CD4-positive, alpha-beta T cell treated with Interferon alpha-2 for 1 hour (primary cell): Measurements from ENCODE around the gene PALM2AKAP2.

Source experiments
- DNase-seq, 2 donors: peaks; one replicate each; pipeline ENCODE4 v3.0.0-alpha.2; 2020 to 2022

The PALM2AKAP2 gene

DNA sequence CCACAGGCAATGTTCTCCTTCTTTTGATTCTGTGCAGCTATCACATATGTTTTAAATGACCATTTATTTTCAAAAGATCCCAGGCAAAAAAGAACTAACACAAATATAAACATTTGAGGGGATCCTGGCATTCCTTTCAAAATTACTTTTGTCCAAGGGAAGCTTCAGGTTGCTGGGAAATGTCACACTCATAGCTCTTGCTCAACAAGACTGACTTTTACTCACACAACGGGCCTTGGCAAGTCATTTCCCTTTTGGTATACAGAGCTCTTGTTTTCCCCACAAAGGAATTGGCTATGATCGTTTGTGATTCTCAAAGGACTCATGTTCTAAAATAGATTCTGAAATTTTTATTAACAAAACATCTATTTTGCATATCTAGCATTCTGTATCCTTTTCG lies 4.5 kb upstream of the PALM2AKAP2 start:
- no peak for DNase-seq

DNA sequence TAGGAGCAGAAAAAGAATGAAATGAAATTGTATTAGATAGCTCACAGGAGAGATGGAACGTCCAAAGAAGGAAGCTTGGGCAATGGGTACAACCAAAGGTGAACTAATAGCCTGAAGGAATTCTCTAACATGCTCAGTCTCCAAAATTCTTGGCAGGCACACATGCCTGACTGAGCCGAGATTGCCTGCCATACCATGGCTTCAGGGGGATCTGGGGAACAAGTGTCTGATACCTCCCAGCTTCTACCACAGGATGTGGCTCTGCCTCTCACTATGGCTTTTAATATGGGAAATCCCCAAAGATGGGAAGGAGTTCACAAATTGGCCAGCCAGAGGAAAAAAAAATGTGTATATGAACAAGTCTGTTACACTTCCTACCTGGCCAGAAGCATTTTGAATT lies 3.6 kb upstream of the PALM2AKAP2 start:
- no peak for DNase-seq

DNA sequence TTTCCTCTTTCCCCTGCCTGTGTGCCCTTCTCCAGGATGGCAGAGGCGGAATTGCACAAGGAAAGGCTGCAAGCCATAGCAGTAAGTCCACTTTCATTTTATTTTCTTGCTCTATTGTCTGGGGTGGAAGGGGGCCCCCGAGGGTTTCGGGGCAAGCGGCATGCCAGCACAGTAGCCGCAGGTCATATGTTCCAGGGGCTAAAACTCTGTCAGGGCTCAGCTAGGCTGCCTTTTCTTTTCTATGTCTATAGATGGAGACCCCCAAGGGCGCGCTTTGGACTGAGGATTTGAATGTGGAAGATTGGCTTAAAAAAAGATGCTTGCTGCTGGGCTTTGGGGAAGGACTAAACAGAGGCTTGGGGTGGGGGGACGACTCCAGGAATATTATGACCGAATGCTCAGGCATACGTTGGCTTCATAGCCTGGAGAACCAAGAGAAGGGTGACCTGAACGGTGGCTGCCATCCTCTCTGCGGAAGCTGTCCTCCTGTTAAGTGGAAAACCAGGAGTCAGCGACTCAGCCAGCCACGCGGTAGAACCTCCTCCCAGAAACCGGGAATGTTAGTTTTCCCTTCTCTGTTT lies 545 bp downstream of the PALM2AKAP2 start:
- DNase-seq: no peak

DNA sequence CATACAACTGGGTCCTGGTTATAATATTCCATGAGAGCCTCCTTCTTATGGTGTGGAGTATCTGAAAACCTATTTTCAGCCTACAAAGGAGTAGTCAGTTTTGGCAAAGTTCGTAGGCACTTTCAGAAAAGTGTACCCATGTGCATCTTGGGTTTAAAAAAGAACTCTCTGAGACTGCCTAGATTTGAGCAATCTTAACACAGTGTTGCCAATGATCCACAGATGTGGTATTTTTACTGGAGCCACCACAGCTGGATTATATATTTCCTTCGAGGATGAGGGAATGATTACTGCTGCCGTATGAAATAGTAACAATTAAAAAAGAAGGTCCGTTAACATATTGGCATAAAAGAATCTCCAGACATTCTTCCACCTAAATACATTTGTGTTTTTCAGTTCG lies 1.1 kb downstream of the PALM2AKAP2 start:
- DNase-seq: no peak

DNA sequence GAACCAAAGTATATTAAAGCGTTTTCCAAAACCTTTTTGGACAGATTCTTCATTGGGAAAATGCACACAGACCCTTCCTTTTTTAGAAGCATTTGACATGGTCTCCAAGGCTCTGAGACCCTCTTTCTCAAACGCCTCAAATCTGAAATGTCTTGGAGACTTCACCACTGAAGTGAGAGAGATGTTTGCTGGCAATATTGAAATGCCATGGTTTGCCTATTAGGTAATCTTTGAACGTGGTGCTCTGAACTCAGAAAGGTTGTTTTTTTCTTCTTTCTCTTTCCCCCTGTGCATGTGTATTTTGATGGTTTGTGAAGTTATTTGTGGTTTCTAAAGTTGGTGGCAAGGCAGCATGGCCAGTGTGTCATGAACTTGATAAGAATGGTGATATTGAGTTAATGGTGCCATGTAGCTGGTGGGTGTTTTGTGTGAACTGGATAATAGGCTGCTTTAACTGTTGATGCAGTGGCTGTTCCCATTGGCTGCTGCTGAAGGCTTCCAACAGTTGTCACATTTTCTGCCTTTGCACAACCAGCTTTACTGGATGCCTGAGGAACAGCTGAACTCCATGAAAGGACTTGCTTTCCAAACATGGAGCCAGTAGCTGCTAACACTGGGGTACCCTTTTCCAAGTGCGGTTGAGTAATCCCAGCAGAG lies 1.7 kb downstream of the PALM2AKAP2 start:
- DNase-seq: no peak

DNA sequence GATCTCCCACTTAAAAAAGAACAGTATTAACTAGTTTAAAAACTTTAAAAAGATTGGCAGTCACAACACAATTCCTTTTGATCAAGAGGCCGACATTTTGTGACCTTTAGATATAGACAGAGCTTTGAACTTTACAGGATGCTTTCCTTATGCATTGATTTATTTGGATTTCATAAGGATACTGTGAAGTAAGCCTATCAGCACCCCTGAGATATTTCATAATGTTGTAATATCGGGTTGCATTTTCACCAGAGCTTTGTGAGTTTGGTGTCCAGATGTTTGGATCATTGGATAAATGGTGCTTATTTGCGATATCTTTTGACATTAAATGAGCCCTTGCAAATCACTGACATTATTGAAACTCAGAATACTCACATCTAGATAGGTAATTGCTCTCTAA lies 7.7 kb downstream of the PALM2AKAP2 start:
- no peak for DNase-seq

DNA sequence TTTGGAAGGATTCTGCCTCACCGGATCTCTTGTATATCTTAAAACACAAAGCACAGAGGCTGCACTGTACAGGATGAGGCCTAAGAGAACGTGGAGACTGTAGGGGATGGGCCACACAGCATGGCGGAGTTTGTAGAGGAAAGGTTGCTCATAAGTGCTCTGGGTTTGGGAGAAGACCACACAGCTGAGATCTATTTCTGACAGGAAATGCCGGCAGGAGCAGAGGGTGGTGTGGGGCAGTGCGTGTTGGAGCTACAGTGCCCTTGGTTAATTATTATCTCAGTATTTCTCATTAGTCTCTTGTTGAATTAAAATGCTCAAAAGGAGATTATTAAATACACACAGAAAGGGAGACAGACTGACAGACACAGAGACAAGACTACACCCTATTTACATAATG lies 9.6 kb downstream of the PALM2AKAP2 start:
- no peak for DNase-seq

DNA sequence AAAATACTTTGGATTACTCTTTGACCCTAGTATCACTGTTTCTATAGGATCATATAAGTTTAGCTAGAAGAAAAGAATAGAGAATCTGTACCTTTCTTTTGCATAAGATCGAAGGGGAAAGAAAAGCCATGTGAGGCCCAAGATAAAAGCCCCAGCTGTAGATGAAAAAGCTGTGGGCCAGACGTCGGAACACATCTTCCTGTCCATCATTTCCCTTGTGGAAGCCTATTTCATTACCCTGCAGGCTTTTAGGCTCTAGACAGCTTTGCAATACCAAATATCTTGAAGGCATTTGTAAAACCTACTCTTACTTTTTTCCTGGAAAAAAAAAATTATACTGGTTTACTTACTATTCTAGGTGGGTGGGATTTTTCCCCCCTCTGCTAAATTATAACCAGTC lies 10.0 kb downstream of the PALM2AKAP2 start:
- no peak for DNase-seq

DNA sequence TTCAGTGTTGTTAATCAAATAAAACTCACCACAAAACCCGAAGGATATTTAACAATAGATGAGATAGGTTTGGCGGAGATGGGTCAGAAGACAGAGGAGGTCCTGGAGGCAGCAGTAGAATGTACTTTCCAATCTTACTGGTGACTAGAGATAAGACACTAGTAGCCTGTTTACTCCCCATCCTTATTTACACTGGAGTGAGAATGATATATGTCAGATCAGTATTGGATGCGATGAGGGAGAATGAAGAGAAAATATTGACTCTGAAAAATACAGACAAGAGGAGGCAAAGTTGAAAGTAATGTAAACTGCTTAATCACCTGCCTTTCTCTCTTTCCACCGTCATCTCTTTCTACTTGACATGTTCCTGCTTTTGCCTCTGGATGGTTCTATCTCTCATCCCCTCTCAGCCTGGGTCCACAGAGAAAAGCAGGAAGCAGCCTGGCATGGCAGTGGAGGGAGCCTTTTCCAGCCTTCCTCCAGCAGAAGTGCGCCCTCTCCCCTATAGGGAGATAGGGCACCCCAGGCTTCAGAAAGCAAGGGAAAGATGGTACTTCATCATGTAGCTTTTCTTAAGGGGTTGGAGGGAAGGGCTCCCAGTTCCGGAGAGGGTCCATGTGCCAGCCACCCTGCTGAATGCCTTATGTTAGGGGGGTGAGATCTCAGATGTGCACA lies 11.1 kb downstream of the PALM2AKAP2 start:
- DNase-seq: no peak

DNA sequence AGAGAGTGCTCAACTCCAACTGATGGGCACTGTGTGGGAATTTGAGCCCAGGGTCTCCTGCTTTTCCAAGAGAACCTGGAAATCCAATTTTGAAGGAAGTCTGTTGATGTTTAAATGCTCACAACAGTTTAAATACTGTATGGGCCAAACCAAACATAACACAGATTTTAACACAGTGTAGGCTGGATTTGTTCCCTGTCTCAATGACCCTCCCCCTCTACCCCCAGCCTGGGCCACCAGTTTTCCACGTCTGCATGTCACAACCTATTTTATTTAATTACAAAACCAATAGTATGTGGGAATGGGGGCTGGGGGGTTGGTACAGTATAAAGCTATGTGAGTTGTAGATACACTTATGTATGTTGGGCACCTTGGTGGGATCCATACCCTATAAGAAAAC lies 11.7 kb downstream of the PALM2AKAP2 start:
- DNase-seq: no peak

DNA sequence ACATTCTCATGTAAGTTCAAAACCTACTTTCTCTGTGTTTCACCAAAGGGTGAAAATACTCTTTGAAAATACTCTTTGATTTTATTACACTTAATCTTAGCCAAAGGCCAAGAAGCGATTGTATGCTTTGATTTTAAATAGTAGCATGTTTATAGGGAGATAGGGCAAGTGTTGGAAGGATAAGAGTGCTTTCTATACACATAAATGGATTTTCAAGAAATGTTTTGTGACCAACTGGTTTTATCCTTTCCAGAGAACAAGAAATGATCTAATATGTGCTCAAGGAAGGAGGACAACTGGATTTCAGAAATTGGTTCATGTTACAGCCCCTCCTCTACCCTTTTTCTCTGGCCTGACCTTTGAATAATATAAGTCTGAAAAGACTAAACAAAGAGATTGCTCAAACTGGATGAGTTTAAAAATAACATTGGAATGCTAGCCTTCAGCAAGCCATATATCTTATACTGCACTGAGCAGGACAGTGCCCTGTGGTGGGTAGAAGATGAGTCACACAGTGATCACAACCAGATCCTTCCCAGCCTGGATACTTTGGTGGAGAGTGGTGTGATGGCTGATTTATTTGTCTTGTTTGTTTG lies 13.1 kb downstream of the PALM2AKAP2 start:
- DNase-seq: no peak

DNA sequence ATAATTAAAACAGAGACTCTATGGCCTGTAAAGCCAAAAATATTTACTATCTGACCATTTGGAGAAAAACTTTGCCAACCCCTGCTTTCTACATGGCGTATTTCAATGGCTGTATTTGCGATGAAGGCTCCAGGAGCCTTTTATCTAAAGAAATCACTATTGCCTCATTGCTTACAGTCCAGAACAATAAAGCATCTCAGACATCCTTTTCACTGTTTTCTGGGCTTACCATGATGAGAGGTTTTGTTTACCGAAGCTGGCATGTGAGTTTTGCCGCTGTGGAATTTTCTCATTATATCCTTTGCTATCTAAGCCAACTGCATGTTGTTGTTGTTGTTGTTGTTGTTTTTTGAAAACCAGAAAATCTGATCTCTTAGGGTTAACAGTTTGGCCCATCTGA lies 13.9 kb downstream of the PALM2AKAP2 start:
- DNase-seq: no peak

DNA sequence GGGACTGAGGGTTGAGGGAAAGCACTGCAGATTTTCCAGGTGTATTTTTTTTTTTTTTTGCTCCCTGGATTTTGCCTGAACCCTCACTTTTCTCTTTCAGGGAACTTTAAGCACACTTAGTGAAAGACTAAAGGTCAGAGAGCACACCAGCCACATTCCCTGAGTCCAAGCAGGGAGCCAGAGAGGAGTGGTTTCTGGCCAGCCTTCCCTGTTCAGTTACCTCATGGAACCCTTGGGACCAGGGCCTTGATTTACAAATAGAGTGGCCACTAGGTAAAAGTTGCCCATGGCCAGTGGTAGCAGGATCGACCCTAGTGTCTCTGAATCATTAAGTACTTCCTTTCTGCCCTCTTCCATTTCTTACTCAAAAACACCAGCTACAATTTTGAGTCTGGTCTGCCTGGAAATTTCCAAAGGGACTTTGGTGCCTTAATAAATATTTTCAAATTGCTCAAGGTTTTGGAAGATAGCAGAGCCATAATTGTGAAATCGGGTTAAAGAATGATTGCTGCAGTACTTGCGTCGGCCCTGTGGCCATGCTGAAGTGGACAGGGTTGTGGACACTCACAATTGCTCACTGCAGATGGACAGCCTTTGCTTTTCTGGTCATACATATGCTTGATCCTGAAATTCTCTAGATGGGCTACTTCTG lies 14.5 kb downstream of the PALM2AKAP2 start:
- DNase-seq: no peak

DNA sequence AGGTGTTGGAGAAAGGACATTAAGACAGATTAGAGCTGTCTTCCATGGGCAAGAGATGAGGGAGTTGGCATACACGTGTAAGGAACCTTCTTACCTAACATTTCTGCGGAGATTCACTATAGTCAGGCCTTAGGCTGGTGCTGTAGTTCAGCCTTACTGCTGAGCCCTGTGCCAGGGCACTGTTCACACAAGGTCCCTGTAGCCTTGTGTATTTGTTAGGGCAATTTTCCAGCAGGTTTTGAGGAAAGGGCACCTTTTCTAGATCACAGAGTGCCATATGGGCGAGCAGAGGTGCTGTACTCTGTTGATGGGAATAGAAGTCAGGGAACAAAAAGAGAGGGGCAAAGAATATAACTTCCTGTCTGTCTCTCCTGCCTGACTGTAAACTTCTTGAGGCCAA lies 15.6 kb downstream of the PALM2AKAP2 start:
- no peak for DNase-seq

DNA sequence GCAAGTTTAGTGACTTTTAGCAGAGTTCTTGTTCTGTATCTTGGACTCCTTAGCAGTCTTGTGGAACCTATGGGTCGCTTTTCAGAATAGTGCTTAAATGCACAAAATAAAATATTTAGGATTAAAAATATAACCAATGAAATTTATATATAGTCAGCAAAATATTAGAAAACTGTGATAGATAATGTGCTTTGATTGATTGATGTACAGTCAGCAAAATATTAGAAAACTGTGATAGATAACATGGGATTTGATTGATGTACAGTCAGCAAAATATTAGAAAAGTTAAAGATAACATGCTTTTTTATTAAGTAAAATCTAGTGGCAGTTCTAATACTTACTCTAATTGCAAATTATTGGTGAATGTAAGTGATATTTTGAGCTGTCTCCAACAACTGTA lies 16.1 kb downstream of the PALM2AKAP2 start:
- DNase-seq: no peak

DNA sequence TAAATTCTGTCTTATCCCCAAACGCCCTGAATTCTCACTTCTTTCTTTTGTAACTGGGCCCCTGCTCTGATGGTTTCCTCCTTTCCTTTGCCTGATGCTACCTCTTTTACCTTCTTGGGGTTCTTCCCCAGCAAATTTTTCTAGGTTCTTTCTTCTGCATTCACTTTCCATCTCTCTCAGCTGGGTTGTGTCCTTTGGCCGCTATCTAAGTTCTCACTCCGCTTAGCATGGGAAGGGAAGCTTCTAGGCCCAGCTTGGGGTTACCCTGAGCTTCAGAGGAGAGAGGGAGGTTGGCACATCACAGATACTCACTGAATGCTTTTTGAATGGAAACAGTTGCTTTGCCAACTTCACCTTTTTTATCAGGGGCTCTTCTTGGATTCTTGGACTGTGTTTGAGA lies 17.0 kb downstream of the PALM2AKAP2 start:
- no peak for DNase-seq

DNA sequence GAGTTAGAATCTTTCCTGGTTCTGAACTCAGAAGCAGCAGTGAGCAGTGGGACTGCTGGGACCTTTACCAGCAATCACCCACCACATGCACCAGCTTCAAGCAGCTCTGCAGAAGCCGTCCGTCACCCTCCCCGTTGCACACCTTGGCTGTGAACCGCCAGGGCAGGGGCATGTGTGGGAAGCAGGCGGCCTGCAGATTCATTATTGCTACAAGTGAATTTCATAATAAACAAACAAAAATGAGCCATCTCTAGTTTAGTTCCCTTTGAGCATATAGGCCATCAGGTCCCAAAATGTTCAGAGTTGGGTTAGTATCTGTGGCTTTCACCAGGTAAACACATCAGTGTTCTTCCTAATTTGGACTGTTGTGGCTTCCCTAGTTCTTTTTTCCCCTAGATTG lies 17.5 kb downstream of the PALM2AKAP2 start:
- no peak for DNase-seq

DNA sequence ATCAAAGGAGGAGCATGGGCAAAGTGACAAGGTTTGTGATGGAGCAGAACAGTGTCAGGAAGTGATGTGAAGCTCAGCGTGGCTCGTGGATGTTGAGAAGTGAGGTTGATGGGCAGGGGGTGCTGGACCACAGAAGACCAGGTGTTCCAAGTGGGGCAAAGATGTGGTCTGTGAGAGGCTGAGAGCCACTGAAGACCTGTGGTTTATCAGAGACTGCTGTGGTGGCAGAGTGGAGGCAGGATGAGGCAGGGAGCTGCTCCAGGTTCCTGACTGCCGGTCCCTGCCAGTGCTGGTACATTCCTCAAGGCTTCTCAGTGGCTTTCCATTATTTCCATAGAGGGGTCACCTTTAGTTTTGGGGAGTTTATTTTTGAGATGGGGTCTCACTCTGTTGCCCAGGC lies 19.1 kb downstream of the PALM2AKAP2 start:
- DNase-seq: no peak

DNA sequence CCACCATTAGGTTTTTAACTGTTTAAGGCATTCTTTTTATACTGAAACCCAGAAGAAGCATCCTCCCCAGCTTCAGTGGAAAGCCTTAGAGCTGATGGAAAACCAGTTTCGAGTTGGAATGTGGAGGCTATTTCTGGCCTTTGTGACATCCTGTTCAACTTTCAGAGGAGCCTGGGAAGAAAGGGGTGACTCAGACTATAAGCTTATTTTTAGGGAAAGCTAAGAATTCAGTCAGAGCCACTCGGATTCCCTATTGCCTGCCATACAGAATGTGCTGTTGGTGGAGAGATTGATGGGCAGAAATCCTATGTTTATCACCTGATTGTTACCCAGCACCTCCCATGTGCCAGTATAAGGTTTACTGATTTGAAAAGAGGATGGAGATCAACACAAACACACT lies 19.8 kb downstream of the PALM2AKAP2 start:
- no peak for DNase-seq

DNA sequence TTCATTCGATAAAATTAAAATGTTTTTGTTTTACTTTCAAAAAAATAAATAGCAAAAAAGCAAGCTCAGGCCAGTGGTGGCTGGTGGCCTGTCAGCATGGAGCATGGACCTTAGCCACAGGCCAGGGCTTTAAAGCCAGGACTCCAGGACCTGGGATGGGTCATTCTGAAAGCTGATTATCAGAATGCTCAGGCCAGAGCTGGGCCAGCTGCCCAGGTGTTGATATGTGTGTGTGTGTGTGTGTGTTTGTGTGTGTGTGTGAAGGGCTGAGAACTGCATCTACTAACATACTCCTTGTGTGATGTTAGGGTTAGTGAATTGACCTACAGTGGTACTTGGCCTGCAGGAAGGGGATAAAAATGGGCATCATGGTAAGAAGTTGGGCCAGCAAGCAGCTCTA lies 21.5 kb downstream of the PALM2AKAP2 start:
- DNase-seq: no peak

DNA sequence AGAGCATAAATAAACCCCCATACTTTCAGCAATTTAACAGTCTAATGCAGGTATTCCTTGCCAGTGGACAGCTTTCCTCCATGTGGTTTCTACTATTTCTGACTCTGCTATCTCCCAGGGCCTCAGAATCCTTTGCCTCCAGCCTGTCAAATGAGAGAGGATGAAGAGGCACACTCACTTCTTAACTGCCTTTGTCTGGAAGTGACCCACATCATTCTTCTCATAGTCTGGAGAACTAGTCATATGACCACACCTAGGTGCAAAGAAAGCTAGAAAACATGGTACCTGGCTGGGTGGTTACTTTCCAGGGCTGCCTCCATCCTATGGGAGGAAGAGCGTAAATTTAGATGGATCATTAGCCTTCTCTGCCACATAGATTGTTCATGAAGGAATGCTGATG lies 22.5 kb downstream of the PALM2AKAP2 start:
- no peak for DNase-seq

DNA sequence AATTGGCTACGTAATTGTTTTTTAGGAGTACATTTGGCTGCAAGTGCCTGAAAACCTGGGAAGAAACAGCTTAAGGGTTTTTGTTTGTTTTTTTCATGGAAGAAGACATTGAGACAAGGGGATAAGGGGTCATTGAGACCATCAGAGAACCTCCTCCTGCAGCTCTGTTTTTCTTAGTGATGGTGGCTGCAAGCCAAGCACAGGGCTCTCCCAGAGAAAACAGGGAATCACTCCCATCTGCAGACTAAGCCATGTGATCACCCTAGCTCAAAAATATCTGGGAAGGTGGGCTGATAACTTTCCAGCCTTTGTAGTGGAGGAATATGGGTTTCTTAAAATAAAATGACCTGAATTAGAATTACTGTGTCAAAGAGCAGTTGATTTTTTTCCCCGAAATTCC lies 25.1 kb downstream of the PALM2AKAP2 start:
- DNase-seq: no peak

DNA sequence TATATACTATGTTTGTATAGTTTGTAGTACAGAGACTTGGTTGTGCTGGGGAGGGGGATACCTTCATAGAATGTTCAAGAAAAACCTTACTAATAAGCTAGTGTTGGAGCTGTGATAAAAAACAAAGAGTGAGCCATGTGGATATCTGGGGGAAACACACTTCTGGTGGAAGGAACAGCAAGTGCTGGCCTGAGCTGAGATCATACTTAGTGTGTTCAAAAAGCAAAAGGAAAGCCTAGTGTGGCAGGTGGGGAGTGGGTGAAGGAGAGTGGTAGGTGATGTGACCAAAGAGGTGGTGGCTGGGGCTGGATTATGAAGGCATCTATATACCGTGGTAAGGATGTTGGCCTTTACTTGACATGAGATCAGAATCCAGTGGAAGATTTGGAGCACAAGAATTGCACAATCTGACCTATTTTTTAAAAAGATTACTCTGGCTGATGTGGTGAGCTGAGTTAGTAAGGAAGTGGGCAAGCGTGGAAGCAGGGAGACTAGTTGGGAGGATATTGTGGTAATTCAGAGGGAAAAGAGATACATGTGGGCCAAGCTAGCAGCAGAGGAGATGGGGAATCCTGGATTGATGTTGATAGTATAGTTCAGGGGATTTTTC lies 26.6 kb downstream of the PALM2AKAP2 start:
- DNase-seq: no peak
